Activated CD8-positive, alpha-beta T cell treated with anti-CD3 and anti-CD28 coated beads for 36 hours (primary cell): ENCODE data around the gene DDX5. TPM values are rescaled to one million over a fixed set of nuclear protein-coding genes. Genes with fewer than 3 reads are reported as not detected.

Experiments used
- ATAC-seq: fragments of 200-7000 bp; cut with Tn5 transposase; one replicate; pipeline ENCODE4 v1.10.0; 2021; ENCODE audit warnings: mild to moderate bottlenecking, moderate library complexity
- CTCF ChIA-PET: fragments of 350-600 bp; sonication (Branson Sonifier 250); formaldehyde crosslinking; loops from one replicate; lab custom pipeline; 2021; ENCODE audit warnings: antibody characterized with exemption; lab: Charles Lee
- POLR2A ChIA-PET: fragments of 350-600 bp; sonication (Branson Sonifier 250); formaldehyde crosslinking; loops from one replicate; lab custom pipeline; 2021; ENCODE audit warnings: antibody characterized with exemption; lab: Charles Lee
- DNase-seq: peaks from one replicate; pipeline ENCODE4 v3.0.0-alpha.2; 2020
- H3K27ac Mint-ChIP-seq: one replicate; pipeline ENCODE4 v1.8.0; 2021; ENCODE audit warnings: mild to moderate bottlenecking, mixed read lengths
- H3K27me3 Mint-ChIP-seq: one replicate; pipeline ENCODE4 v1.8.0; 2021; ENCODE audit warnings: mixed read lengths
- H3K36me3 Mint-ChIP-seq: one replicate; pipeline ENCODE4 v1.8.0; 2021; ENCODE audit warnings: low read depth, mixed read lengths
- H3K4me1 Mint-ChIP-seq: one replicate; pipeline ENCODE4 v1.8.0; 2021; ENCODE audit warnings: low read depth, mixed read lengths
- H3K4me3 Mint-ChIP-seq: one replicate; pipeline ENCODE4 v1.8.0; 2021; ENCODE audit warnings: mild to moderate bottlenecking, moderate library complexity, mixed read lengths
- H3K9me3 Mint-ChIP-seq: one replicate; pipeline ENCODE4 v1.8.0; 2021; ENCODE audit warnings: mixed read lengths
- intact Hi-C: fragments of 100-400 bp; cut with micrococcal nuclease; formaldehyde crosslinking; loops from one replicate; pipeline ENCODE4 v1.10.0; 2022
- total RNA-seq, 2 experiments: library from RNA; stranded (reverse); gene quantifications; one replicate each; pipeline ENCODE4 v1.2.3, GENCODE V29; 2021
- TF ChIP-seq, protein P1 (sequence below): fragments of 200-600 bp; IDR thresholded peaks from one replicate; pipeline ENCODE4 v1.8.0; 2022; ENCODE audit warnings: antibody characterized with exemption, mild to moderate bottlenecking

Gene DDX5
- total RNA-seq: 100 to 1,000 TPM; 632 to 668 TPM

DNA sequence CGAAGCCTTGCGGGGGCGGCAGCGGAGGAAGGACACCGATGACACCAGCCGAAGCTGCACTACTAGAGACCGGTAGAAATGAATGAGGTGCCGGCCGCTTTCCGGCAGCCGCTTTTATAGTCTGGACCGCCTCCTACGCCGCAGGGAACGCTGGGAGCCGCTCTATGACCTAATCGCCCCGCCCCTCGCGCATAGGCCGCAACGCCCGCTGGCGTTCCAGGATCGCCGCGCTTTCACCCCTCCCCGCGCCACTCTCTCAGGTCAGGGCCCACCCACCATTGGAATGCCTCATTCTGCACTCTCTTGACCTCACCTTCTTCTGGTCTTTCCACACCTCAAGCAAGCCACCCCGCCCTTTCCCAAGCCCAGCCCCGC lies at the start of gene DDX5:
DDX5 (minus strand) TSS at position 89 of the 375 bp plus-strand sequence. CDS start 170 bp downstream, outside the sequence.
- H3K4me1 Mint-ChIP-seq: peaks cover 59% of the 10 kb centered on the region

DNA sequence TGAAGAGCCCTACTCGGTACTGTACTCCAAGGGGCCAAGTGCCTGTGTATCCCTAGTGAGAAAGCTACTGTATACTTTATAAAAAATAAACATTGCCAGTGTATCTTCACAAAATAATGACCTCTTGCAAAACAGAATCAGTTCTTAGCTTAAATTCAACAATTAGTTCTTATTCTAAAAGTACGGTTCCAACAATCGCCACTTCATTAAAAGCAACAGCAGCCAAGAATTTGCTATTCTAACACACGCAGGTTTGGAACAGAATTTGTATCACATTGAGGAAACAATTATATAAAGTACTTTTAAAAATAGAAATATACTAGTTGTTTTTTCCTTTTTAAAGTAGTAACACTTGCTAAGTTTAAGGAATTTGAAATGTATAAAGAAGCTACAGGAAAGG lies 49.2 kb upstream of the DDX5 start:
- intact Hi-C loops: no loop called here
- no peaks in the 10 kb centered on the region for H3K27me3 Mint-ChIP-seq
- CTCF ChIA-PET: interaction anchor here (0.8 to 1.8 kb wide), 3 partner anchors 9 to 94 kb away, joined by 3 to 6 read pairs (median 5); no protein-coding TSS in a partner anchor
- H3K4me1 Mint-ChIP-seq: peaks cover 4% of the 10 kb centered on the region
- H3K4me3 Mint-ChIP-seq: no peak overlapping the region
- peaks cover 2% of the 10 kb centered on the region for H3K36me3 Mint-ChIP-seq
- TF ChIP-seq, protein P1, sequence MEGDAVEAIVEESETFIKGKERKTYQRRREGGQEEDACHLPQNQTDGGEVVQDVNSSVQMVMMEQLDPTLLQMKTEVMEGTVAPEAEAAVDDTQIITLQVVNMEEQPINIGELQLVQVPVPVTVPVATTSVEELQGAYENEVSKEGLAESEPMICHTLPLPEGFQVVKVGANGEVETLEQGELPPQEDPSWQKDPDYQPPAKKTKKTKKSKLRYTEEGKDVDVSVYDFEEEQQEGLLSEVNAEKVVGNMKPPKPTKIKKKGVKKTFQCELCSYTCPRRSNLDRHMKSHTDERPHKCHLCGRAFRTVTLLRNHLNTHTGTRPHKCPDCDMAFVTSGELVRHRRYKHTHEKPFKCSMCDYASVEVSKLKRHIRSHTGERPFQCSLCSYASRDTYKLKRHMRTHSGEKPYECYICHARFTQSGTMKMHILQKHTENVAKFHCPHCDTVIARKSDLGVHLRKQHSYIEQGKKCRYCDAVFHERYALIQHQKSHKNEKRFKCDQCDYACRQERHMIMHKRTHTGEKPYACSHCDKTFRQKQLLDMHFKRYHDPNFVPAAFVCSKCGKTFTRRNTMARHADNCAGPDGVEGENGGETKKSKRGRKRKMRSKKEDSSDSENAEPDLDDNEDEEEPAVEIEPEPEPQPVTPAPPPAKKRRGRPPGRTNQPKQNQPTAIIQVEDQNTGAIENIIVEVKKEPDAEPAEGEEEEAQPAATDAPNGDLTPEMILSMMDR: no peak
- H3K9me3 Mint-ChIP-seq: no peaks in the 10 kb centered on the region
- POLR2A ChIA-PET: interaction anchor here (0.6 kb wide), 1 partner anchor 51 kb away, joined by 4 read pairs; no protein-coding TSS in a partner anchor
- ATAC-seq (no peak), DNase-seq (no peak)
- H3K27ac Mint-ChIP-seq: no peak overlapping the region

More for the DNA sequence above, at the start of gene DDX5:
- intact Hi-C loops: loop anchor here (5.0 kb wide), 1 partner anchor 151 kb away; no protein-coding TSS in a partner anchor
- Mint-ChIP-seq H3K27ac (peak within 1 kb of the TSS; percentile 99), H3K9me3 (no peaks in the 10 kb centered on the region), H3K27me3 (no peaks in the 10 kb centered on the region), H3K36me3 (peaks cover 67% of the 10 kb centered on the region), H3K4me3 (peak within 1 kb of the TSS; percentile 91)
- DNase-seq (peak; percentile 98), ATAC-seq (peak; percentile 70)
- TF ChIP-seq, protein P1: no peak
- POLR2A ChIA-PET: interaction anchor here (0.7 to 4.8 kb wide), 31 partner anchors 10 to 805 kb away, joined by 3 to 143 read pairs (median 5); partner anchors contain the start of genes POLG2 and SMURF2
- CTCF ChIA-PET: interaction anchor here (1.4 to 3.2 kb wide), 6 partner anchors 10 to 143 kb away, joined by 3 to 32 read pairs (median 12); partner anchors contain the start of gene POLG2

DNA sequence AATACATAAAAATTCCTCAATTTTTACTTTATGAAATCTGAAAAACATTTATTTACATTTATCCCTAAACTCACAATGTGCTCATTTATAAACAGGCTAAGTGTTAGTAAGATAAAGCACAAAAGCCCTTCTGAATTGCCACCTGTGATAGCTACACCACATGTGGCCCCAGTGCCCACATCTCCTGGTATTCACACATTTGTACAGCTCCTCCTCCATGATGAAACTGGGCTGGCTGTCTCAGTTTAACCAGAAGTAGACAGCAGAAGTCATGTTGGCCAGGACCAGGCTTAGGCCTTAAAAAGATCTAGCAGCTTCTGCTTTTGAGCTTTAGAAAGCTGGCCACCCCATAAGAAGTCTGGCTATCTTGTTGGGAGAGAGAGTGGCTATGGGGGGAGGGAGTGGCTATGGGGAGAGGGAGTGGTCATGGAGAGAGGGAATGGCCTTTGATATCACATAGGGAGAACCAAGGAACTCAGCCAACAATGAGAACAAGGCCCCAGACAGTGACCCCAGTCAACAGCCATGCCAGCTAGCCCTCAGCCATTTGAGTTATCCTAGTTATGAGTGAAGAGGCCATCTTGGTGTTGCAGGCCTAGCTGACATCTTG lies 48.0 kb upstream of the DDX5 start:
- ChIA-PET POLR2A (no interaction called here), CTCF (interaction anchor here (1.3 to 1.8 kb wide), 2 partner anchors 95 to 135 kb away, joined by 5 to 6 read pairs; no protein-coding TSS in a partner anchor)
- intact Hi-C loops: no loop called here
- H3K4me1 Mint-ChIP-seq: peaks cover 4% of the 10 kb centered on the region
- H3K27ac Mint-ChIP-seq: peak overlapping the region; percentile 7
- TF ChIP-seq, protein P1: no peak
- no peak overlapping the region for H3K4me3 Mint-ChIP-seq
- no peak for DNase-seq
- no peaks in the 10 kb centered on the region for H3K27me3 Mint-ChIP-seq
- no peaks in the 10 kb centered on the region for H3K9me3 Mint-ChIP-seq
- H3K36me3 Mint-ChIP-seq: peaks cover 2% of the 10 kb centered on the region
- ATAC-seq: no peak

DNA sequence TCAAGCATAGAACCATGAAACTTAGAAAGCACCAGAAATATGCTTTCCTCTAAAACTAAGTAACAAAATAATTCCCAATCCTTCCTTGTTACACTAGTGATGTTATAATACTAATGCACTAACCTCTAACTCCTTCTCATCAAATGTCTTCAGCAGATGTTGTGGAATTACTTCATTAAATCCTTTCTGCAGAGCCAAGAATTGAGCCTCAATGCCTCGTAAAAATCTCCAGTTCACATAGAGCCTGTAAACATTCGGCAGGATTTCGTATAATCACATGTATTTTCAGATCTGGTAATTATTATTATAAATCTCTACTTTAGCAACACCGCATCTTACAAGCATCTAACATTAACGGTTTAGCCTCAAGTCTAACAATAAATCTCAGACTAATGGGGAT lies 45.4 kb upstream of the DDX5 start:
- DNase-seq (no peak), ATAC-seq (no peak)
- Mint-ChIP-seq H3K27ac (no peak overlapping the region), H3K4me3 (no peak overlapping the region), H3K36me3 (peaks cover 4% of the 10 kb centered on the region), H3K27me3 (no peaks in the 10 kb centered on the region), H3K9me3 (no peaks in the 10 kb centered on the region), H3K4me1 (peaks cover 4% of the 10 kb centered on the region)
- intact Hi-C loops: no loop called here
- POLR2A ChIA-PET: no interaction called here
- TF ChIP-seq, protein P1: no peak
- CTCF ChIA-PET: interaction anchor here (1.0 kb wide), 1 partner anchor 35 kb away, joined by 3 read pairs; no protein-coding TSS in a partner anchor

DNA sequence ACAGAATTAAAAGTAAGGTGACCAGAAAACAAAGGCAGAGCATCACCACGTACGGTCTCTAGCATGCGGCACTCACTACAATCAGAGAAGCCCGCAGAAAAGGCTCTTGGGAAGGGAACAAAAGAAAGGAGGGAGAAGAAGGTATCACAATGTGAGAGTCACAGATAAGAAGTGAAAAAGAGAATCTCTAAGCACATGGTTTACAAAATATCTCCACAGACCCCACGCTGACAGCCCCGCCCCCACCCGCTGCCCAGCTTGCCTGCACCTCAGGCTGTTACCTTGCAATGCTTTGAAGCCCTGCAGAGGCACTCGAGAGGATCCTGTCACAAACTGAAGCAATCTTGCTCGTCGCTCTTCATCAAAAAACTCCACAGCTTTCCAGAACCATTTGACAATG lies 41.2 kb upstream of the DDX5 start:
- Mint-ChIP-seq H3K9me3 (no peaks in the 10 kb centered on the region), H3K27me3 (no peaks in the 10 kb centered on the region), H3K4me3 (no peak overlapping the region), H3K27ac (peak overlapping the region; percentile 25), H3K36me3 (peaks cover 14% of the 10 kb centered on the region), H3K4me1 (no peaks in the 10 kb centered on the region)
- POLR2A ChIA-PET: interaction anchor here (0.8 to 1.6 kb wide), 3 partner anchors 14 to 102 kb away, joined by 3 to 5 read pairs (median 4); partner anchors contain the start of genes CEP95 and DDX5
- TF ChIP-seq, protein P1: no peak
- DNase-seq: no peak
- intact Hi-C loops: no loop called here
- no peak for ATAC-seq
- CTCF ChIA-PET: interaction anchor here (1.0 to 1.6 kb wide), 4 partner anchors 24 to 102 kb away, joined by 3 to 7 read pairs (median 4); no protein-coding TSS in a partner anchor
